HG02610 (cell line): ENCODE data around the gene RAVER1.
A peak's percentile ranks its signal among the peaks of the same experiment; 100 is the strongest.
"Not testable (repeated sequence)": the region's sequence is repeated elsewhere in the genome, so short reads cannot be mapped to it uniquely, and the experiment has no call there.

Experiments
- ATAC-seq: cut with Tn5 transposase; IDR thresholded peaks from one replicate; pipeline ENCODE4 v1.9.1; 2021; ENCODE audit warnings: mild to moderate bottlenecking, moderate library complexity; ENCODE audit not compliant: unreplicated experiment

RAVER1 gene

GRCh38 chr19:10332965-10333757, at the start of gene RAVER1:
TSS of gene RAVER1 (minus strand) at chr19:10333529. CDS start at chr19:10333507, 22 bp downstream.
- ATAC-seq = peak; percentile 84

- not testable (repeated sequence) for ATAC-seq
Measured at GRCh38 chr19:10383223-10383499, 49.8 kb upstream of the RAVER1 start.

GRCh38 chr19:10380313-10381102, 47.2 kb upstream of the RAVER1 start, which contains the start of gene TYK2:
TSS of gene TYK2 (minus strand) at chr19:10380572. CDS start at chr19:10378406, 2,166 bp downstream.
- ATAC-seq = peak; percentile 90

- no peak for ATAC-seq
Measured at GRCh38 chr19:10379880-10380312, 46.6 kb upstream of the RAVER1 start.

GRCh38 chr19:10378124-10378523, 44.8 kb upstream of the RAVER1 start:
- ATAC-seq = no peak

- ATAC-seq = not testable (repeated sequence)
Measured at GRCh38 chr19:10377140-10377640, 43.9 kb upstream of the RAVER1 start.

- ATAC-seq = no peak
Measured at GRCh38 chr19:10374931-10375330, 41.6 kb upstream of the RAVER1 start.

GRCh38 chr19:10372690-10373089, 39.4 kb upstream of the RAVER1 start:
- ATAC-seq = no peak

- ATAC-seq = no peak
Measured at GRCh38 chr19:10368101-10368803, 34.9 kb upstream of the RAVER1 start.

- ATAC-seq = not testable (repeated sequence)
Measured at GRCh38 chr19:10366950-10367512, 33.7 kb upstream of the RAVER1 start.

GRCh38 chr19:10365518-10365917, 32.2 kb upstream of the RAVER1 start:
- no peak for ATAC-seq

GRCh38 chr19:10364644-10365043, 31.3 kb upstream of the RAVER1 start:
- ATAC-seq = no peak

GRCh38 chr19:10363789-10364281, 30.5 kb upstream of the RAVER1 start:
- ATAC-seq = no peak

GRCh38 chr19:10362259-10362658, 28.9 kb upstream of the RAVER1 start:
- ATAC-seq = no peak

GRCh38 chr19:10361569-10362011, 28.3 kb upstream of the RAVER1 start:
- no peak for ATAC-seq

- ATAC-seq = no peak
Measured at GRCh38 chr19:10356431-10356830, 23.1 kb upstream of the RAVER1 start.

GRCh38 chr19:10353793-10354391, 20.6 kb upstream of the RAVER1 start:
- ATAC-seq = no peak

- ATAC-seq = no peak
Measured at GRCh38 chr19:10352764-10353671, 19.7 kb upstream of the RAVER1 start.

GRCh38 chr19:10346509-10346908, 13.2 kb upstream of the RAVER1 start:
- ATAC-seq = no peak
